HepG2 (cell line): ENCODE measurements around the gene TAPBP. TPM values are rescaled to one million over a fixed set of nuclear protein-coding genes. Genes with fewer than 3 reads are reported as not detected.

Source experiments
- ATF1 ChIP-seq: IDR thresholded peaks from 2 replicates; pipeline ENCODE4 v1.6.1; 2016; ENCODE audit warnings: mild to moderate bottlenecking, control low read depth
- KDM4B ChIP-seq: sonication (generic); formaldehyde crosslinking; IDR thresholded peaks from 2 replicates; pipeline ENCODE4 v1.4.0; 2020; ENCODE audit warnings: missing genetic modification reagents
- NFAT5 ChIP-seq: sonication (generic); formaldehyde crosslinking; IDR thresholded peaks from 2 replicates; pipeline ENCODE4 v1.4.0; 2020; ENCODE audit warnings: missing genetic modification reagents
- PREB ChIP-seq: sonication (generic); formaldehyde crosslinking; IDR thresholded peaks from 2 replicates; pipeline ENCODE4 v1.4.0; 2020; ENCODE audit warnings: missing genetic modification reagents
- TRIM24 ChIP-seq: sonication (generic); formaldehyde crosslinking; IDR thresholded peaks from 2 replicates; pipeline ENCODE4 v1.8.0; 2022; ENCODE audit warnings: mild to moderate bottlenecking, missing genetic modification reagents
- UBTF ChIP-seq: sonication (generic); formaldehyde crosslinking; IDR thresholded peaks from 2 replicates; pipeline ENCODE4 v1.4.0; 2020; ENCODE audit warnings: mild to moderate bottlenecking, missing genetic modification reagents
- ZBTB34 ChIP-seq: sonication (generic); formaldehyde crosslinking; IDR thresholded peaks from 2 replicates; pipeline ENCODE4 v1.8.0; 2022; ENCODE audit warnings: mild to moderate bottlenecking, missing genetic modification reagents
- ZBTB39 ChIP-seq: sonication (generic); formaldehyde crosslinking; IDR thresholded peaks from 2 replicates; pipeline ENCODE4 v1.5.0; 2020; ENCODE audit warnings: missing genetic modification reagents
- ZC3H13 ChIP-seq: sonication (generic); formaldehyde crosslinking; IDR thresholded peaks from 2 replicates; pipeline ENCODE4 v1.8.1; 2023; ENCODE audit warnings: mild to moderate bottlenecking, missing genetic modification reagents, moderate library complexity
- polyA plus RNA-seq, 8 experiments: library from polyadenylated mRNA; depleted of rRNA in 3 of 8; stranded (reverse) in 7 of 8; unstranded in 1 of 8; fragments of >200 nt; fragmentation: Illumina TruSeq in 4 of 8; extraction: Trizol in 4 of 8; gene quantifications; 2 replicates each; pipeline versions ENCODE4 v1.2.1 to v1.2.3, GENCODE V29; 2011 to 2016; ENCODE audit warnings: low read depth in 4 of 8, missing spikeins in 1 of 8, mixed read lengths in 1 of 8; ENCODE audit not compliant: insufficient read depth in 1 of 8
- total RNA-seq, 5 experiments: library from RNA; depleted of rRNA; stranded (reverse); fragments of >200 nt; fragmentation: Illumina TruSeq; extraction: Trizol; gene quantifications; 2 replicates each; pipeline ENCODE4 v1.2.3, GENCODE V29; 2016; ENCODE audit warnings: low read depth in 1 of 5

The TAPBP gene
- total and polyA plus RNA-seq, 2 of the 13 experiments (the other 11 are each of a cell fraction or from before 2014, with no cell fraction given) = 27.4 to 32.3 TPM

GRCh38 chr6:33249732-33250630 lies 63.9 kb downstream of the TAPBP start (continued):
- TF ChIP-seq NFAT5 (CRISPR knock-in tag) (0 out of 2 replicates have a peak, but pooled peaks have one; percentile 13), TRIM24 (CRISPR knock-in tag) (no peak), PREB (peak; percentile 62; the same call in 1 of the 2 replicates), KDM4B (CRISPR knock-in tag) (no peak), ATF1 (CRISPR knock-in tag) (no peak), ZBTB34 (no peak), UBTF (CRISPR knock-in tag) (peak; percentile 11; the same call in 1 of the 2 replicates), ZC3H13 (peak; percentile 62), ZBTB39 (CRISPR knock-in tag) (0 out of 2 replicates have a peak, but pooled peaks have one; percentile 2)
